ENCODE results near the gene PLD4.

PLD4 gene

GRCh38 chr14:104927432-104927816, 2.7 kb downstream of the PLD4 start:
- in situ Hi-C loops (cut with HindIII; ENCODE audit: low sequenced_read_pairs): no loop called here

DNA sequence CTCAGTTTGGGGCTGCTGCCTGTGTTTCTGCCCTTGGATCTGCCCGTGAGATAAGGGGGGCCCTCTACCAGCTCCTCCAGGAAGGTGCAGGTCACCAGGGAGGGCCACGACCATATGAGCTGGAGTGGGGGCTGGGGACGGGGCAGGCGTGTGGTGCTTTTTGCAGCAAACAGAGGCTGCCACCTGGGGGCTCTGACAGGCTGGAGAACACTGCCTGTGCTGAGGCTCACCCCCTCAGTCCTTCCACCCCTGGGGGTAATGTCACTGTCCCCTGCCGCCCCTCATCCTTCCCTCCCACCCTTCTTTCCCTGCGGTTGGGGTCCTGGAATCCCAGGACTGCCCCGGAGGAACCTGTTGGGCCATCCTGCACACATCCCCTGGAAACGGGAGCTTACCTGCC, 3.2 kb downstream of the PLD4 start:
- in situ Hi-C loops (cut with HindIII; ENCODE audit: low sequenced_read_pairs): no loop called here

- in situ Hi-C loops (cut with HindIII; ENCODE audit: low sequenced_read_pairs): no loop called here
Measured at GRCh38 chr14:104928391-104929133, 3.9 kb downstream of the PLD4 start.

- in situ Hi-C loops (cut with HindIII; ENCODE audit: low sequenced_read_pairs): loop anchor here (10.0 kb wide), 2 partner anchors 125 to 425 kb away; no protein-coding TSS in a partner anchor
Measured at GRCh38 chr14:104929268-104930230, 4.9 kb downstream of the PLD4 start.

DNA sequence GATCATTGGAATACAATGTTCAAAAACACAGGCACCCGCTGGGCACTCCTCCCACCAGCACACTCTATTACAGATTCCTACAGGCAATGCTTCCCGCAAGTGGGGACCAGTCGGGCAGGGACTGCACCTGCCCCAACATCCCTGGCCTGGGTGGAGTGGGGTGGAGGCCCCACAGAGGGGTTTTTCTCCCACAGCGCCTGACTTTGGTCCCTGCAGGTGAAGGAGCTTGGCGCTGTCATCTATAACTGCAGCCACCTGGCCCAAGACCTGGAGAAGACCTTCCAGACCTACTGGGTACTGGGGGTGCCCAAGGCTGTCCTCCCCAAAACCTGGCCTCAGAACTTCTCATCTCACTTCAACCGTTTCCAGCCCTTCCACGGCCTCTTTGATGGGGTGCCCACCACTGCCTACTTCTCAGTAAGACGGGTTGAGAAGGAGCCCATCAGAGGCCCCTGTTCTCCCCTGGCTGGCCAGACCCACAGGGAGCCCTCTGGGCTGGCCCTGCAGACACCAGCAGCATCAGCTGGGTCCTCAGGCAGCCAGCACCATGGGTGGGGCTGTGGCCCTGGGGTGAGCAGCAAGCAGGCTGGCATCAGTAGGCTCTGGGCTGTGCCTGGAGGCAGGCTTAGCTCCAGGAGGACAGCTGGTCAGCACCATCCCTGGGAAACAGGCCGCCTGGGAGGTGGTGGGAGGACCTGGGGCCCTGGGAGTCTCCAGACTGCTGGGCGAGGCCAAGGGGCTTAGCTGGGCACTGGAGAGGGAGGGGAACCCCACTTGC, 6.0 kb downstream of the PLD4 start:
- in situ Hi-C loops (cut with HindIII; ENCODE audit: low sequenced_read_pairs): loop anchor here (10.0 kb wide), 2 partner anchors 124 to 424 kb away; no protein-coding TSS in a partner anchor

DNA sequence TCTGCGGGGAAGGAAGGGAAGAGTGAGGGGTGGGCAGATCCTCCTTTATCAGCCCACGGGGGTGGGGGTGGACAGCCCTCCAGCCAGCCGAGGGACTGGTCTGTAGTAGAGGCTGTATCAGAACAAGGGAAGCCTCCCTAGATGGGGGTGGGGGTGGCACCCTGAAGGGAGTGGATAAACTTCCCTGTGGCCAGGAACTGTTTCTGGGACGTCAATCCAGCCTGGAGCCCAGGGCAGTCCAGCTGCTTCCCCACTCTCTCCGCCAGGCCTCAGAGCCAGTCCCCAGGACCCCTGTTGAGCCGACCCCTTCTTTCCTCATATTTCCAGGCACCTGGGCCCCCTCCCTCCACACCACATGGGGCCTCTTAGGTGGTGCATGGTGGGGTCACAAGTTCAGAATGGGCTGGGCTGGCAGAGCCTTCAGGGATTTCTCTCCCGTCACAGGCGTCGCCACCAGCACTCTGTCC, 6.7 kb downstream of the PLD4 start:
- in situ Hi-C loops (cut with HindIII; ENCODE audit: low sequenced_read_pairs): loop anchor here (10.0 kb wide), 2 partner anchors 123 to 423 kb away; no protein-coding TSS in a partner anchor

GRCh38 chr14:104931771-104932675, 7.3 kb downstream of the PLD4 start:
- in situ Hi-C loops (cut with HindIII; ENCODE audit: low sequenced_read_pairs): loop anchor here (10.0 kb wide), 2 partner anchors 123 to 423 kb away; no protein-coding TSS in a partner anchor

GRCh38 chr14:104932676-104933631, 8.3 kb downstream of the PLD4 start:
- in situ Hi-C loops (cut with HindIII; ENCODE audit: low sequenced_read_pairs): loop anchor here (10.0 kb wide), 2 partner anchors 122 to 422 kb away; no protein-coding TSS in a partner anchor

- in situ Hi-C loops (cut with HindIII; ENCODE audit: low sequenced_read_pairs): loop anchor here (10.0 kb wide), 2 partner anchors 121 to 421 kb away; no protein-coding TSS in a partner anchor
Measured at GRCh38 chr14:104933746-104934733, 9.4 kb downstream of the PLD4 start.

DNA sequence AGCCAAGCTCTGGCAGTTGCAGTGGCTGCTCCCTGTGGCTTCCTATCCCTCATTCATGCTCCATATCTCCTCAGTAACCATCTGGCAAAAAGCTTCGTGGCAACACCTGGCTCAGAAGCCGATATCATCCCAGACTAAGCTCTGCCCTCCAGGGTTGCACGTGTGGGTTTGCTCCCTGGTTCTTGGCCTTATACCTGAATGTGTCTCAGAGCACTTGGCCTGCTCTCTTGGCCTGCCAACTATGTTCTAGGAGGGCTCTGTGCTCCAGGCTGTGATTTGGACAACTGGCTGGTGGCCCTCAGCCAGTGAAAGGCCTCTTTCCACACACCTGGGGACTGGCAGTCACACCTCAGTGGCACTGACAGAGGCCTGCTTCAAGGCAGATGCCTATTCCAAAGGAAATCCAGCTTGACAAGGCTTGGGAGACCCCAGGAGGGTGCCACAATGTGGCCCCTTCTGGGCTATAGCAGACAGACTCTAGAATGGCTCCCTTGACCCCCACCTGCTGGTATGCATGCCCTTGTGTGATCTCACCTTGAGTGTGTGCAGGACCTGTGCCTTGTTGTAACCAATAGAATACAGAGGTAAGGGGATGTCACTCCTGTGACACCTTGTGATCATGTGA, 10.5 kb downstream of the PLD4 start:
- in situ Hi-C loops (cut with HindIII; ENCODE audit: low sequenced_read_pairs): loop anchor here (10.0 kb wide), 2 partner anchors 120 to 420 kb away; no protein-coding TSS in a partner anchor

DNA sequence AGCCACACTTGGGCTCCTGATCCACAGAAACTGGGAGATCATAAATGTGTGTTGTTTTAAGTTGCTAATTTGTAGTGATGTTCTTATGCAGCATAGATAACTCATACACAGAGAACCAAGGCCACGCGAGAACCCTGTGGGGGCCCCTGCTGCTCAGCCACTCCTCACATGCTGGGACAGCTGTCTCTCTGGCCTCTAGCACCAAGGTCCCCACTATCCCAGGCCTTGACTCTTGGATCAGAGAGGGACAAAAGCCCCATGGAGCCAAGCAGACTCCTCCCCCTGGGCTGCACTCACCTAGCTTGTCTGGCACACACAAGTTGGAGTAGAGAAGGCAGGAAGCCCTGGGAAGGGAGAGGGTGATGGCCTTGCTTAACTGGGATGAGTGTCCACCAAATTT, 11.3 kb downstream of the PLD4 start:
- in situ Hi-C loops (cut with HindIII; ENCODE audit: low sequenced_read_pairs): loop anchor here (10.0 kb wide), 2 partner anchors 119 to 419 kb away; no protein-coding TSS in a partner anchor

DNA sequence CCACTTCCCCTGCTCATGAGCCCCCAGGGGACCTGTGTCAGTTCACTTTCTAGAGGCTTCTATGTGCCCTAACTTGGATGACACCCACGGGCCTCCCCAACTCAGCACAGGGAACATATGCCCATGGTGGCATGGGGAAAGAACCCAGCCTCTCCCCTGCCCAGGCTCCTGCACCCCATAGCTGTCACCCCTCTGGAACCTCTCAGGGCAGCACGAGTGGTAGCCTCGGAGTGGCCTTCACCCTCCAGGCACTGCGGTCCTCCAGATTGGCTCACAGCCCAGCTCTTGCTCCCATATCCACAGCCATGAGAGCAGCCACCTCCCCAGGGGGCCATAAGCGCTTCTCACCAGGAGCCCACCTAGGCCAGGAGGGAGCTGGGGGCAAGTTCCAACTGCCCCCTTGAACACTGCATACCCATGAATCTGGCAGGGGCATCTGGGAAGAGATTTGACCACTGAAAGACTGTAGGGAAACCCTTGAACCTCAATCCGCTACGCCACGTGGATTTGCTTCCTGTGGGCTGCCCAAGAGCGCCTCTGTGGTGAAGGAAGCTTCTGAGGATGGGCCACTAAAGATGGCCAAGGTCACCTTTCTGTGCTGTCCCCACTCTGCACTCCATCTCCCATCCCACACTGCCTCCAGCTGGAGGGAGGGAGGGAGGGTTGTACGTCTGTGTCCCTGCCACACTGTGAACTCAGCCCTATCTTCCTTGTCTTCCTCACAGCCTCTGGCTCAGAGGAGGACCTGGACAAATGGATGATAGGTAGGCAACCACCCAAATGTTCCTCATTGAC, 11.9 kb downstream of the PLD4 start:
- in situ Hi-C loops (cut with HindIII; ENCODE audit: low sequenced_read_pairs): loop anchor here (10.0 kb wide), 2 partner anchors 118 to 418 kb away; no protein-coding TSS in a partner anchor

GRCh38 chr14:104937161-104937560, 12.5 kb downstream of the PLD4 start:
- in situ Hi-C loops (cut with HindIII; ENCODE audit: low sequenced_read_pairs): loop anchor here (10.0 kb wide), 2 partner anchors 118 to 418 kb away; no protein-coding TSS in a partner anchor

DNA sequence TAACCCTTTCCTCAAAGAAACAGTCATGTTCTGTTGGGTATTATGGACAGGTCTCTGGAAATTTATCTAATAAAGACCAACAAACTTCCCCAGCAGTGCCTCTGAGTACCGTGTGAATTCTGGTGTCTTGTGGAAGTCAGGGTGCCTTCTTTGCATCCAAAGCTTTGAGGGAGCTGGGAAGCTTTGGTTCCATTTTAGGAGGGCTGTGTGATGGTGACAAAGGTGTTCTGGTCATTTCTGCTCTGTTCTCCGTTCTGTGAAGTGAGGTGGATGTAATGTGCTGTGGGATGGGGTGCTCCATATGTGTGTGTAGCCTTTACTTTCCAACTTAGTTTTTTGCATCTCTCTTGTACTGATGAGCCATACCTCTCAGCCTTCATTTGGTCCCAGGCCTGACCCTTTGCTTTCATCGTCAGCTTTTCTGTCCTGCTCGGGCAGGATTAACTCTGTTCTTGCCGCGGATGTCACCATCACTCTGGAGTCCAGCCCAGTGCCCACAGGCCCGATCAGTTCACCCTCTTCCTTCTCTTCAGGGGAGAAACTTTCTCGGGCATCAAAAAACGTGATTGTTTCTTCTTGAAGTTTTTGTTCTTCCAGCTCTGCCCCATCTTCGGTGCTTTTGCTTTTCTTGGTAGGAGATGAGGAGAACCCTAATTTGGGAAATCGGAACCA, 13.2 kb downstream of the PLD4 start:
- in situ Hi-C loops (cut with HindIII; ENCODE audit: low sequenced_read_pairs): loop anchor here (10.0 kb wide), 2 partner anchors 117 to 417 kb away; no protein-coding TSS in a partner anchor

GRCh38 chr14:104938436-104938835, 13.8 kb downstream of the PLD4 start:
- in situ Hi-C loops (cut with HindIII; ENCODE audit: low sequenced_read_pairs): loop anchor here (10.0 kb wide), 2 partner anchors 116 to 416 kb away; no protein-coding TSS in a partner anchor
